GM23338 (cell line): ENCODE measurements around the gene ZNF100. TPM values are rescaled to one million over a fixed set of nuclear protein-coding genes. Genes with fewer than 3 reads are reported as not detected.

Experiments used
- ATAC-seq: fragments of 200-7000 bp; cut with Tn5 transposase; 3 replicates; pipeline ENCODE4 v1.9.1; 2020
- DNase-seq: peaks from one replicate; pipeline ENCODE4 v3.0.0-alpha.2; 2015; ENCODE audit warnings: low spot score
- H2AFZ ChIP-seq: fragments of 200-600 bp; sonication (generic); 2 replicates; pipeline ENCODE4 v1.8.0; 2016; ENCODE audit warnings: antibody characterized with exemption, mild to moderate bottlenecking, moderate library complexity
- H3F3A ChIP-seq: fragments of 200-600 bp; sonication (generic); replicated peaks from 2 replicates; pipeline ENCODE4 v1.8.0; 2017; ENCODE audit warnings: antibody characterized with exemption, mixed run types, low read depth
- H3K27ac ChIP-seq: fragments of 200-600 bp; sonication (generic); 2 replicates; pipeline ENCODE4 v1.6.1; 2016; ENCODE audit warnings: low read depth
- H3K27me3 ChIP-seq: fragments of 200-600 bp; sonication (generic); 2 replicates; pipeline ENCODE4 v1.8.0; 2016; ENCODE audit warnings: mild to moderate bottlenecking, mixed run types, moderate library complexity; ENCODE audit not compliant: insufficient read depth
- H3K36me3 ChIP-seq: fragments of 200-600 bp; sonication (generic); 2 replicates; pipeline ENCODE4 v1.8.0; 2016; ENCODE audit warnings: mild to moderate bottlenecking; ENCODE audit not compliant: insufficient read depth
- H3K4me1 ChIP-seq: fragments of 200-600 bp; sonication (generic); 2 replicates; pipeline ENCODE4 v1.8.0; 2016; ENCODE audit warnings: mild to moderate bottlenecking, moderate library complexity; ENCODE audit not compliant: insufficient read depth
- H3K4me2 ChIP-seq: fragments of 200-600 bp; sonication (generic); 2 replicates; pipeline ENCODE4 v1.7.1; 2017; ENCODE audit warnings: mixed run types
- H3K4me3 ChIP-seq: fragments of 200-600 bp; sonication (generic); 2 replicates; pipeline ENCODE4 v1.6.1; 2016; ENCODE audit warnings: mixed run types
- H3K79me2 ChIP-seq: fragments of 200-600 bp; sonication (generic); replicated peaks from 2 replicates; pipeline ENCODE4 v1.8.0; 2017; ENCODE audit warnings: mild to moderate bottlenecking; ENCODE audit not compliant: insufficient read depth
- H3K9me2 ChIP-seq: fragments of 200-600 bp; sonication (generic); 2 replicates; pipeline ENCODE4 v1.8.0; 2017; ENCODE audit not compliant: insufficient read depth
- H4K20me1 ChIP-seq: fragments of 200-600 bp; sonication (generic); replicated peaks from 2 replicates; pipeline ENCODE4 v1.8.0; 2017; ENCODE audit warnings: mild to moderate bottlenecking; ENCODE audit not compliant: insufficient read depth
- H3K27ac Mint-ChIP-seq: 2 replicates; pipeline ENCODE4 v1.8.0; 2020; ENCODE audit warnings: inconsistent platforms, mild to moderate bottlenecking, moderate library complexity, mixed read lengths
- H3K27me3 Mint-ChIP-seq: 3 replicates; pipeline ENCODE4 v1.8.0; 2022; ENCODE audit warnings: low read depth, mild to moderate bottlenecking, moderate library complexity, mixed read lengths, inconsistent platforms; ENCODE audit not compliant: insufficient read depth, poor library complexity
- H3K36me3 Mint-ChIP-seq: 3 replicates; pipeline ENCODE4 v1.8.0; 2021; ENCODE audit warnings: low read depth, mild to moderate bottlenecking, inconsistent platforms, moderate library complexity, mixed read lengths
- H3K4me1 Mint-ChIP-seq: 3 replicates; pipeline ENCODE4 v1.8.0; 2020; ENCODE audit warnings: mild to moderate bottlenecking, inconsistent platforms, mixed read lengths
- H3K4me3 Mint-ChIP-seq: 3 replicates; pipeline ENCODE4 v1.8.0; 2021; ENCODE audit warnings: moderate library complexity, mild to moderate bottlenecking, inconsistent platforms, mixed read lengths
- H3K9me3 Mint-ChIP-seq: 3 replicates; pipeline ENCODE4 v1.8.0; 2020; ENCODE audit warnings: moderate library complexity, mild to moderate bottlenecking, inconsistent platforms, mixed read lengths
- CREB1 ChIP-seq: fragments of 250-450 bp; sonication (Bioruptor Pico); IDR thresholded peaks from 2 replicates; pipeline ENCODE4 v1.5.0; 2020; ENCODE audit warnings: low read depth, mild to moderate bottlenecking, moderate library complexity
- CTCF ChIP-seq, 2 experiments: fragments of 200-600 bp in 1 of 2; sonication (generic) in 1 of 2; conservative IDR thresholded peaks; 2 replicates each; pipeline versions ENCODE4 v1.5.1 to v1.6.1; 2016 to 2017; ENCODE audit warnings: antibody characterized with exemption in 2 of 2, low read depth in 2 of 2, mild to moderate bottlenecking in 2 of 2, moderate library complexity in 1 of 2
- ETS1 ChIP-seq: IDR thresholded peaks from 2 replicates; pipeline ENCODE4 v1.6.1; 2016; ENCODE audit warnings: antibody characterized with exemption
- EZH2 ChIP-seq: fragments of 200-600 bp; sonication (generic); IDR thresholded peaks from one replicate; pipeline ENCODE4 v1.8.0; 2017; ENCODE audit warnings: antibody characterized with exemption, mild to moderate bottlenecking, low read depth; ENCODE audit not compliant: unreplicated experiment
- EZH2phosphoT487 ChIP-seq: fragments of 200-600 bp; sonication (generic); IDR thresholded peaks from one replicate; pipeline ENCODE4 v1.8.1; 2018; ENCODE audit warnings: antibody characterized with exemption; ENCODE audit not compliant: unreplicated experiment
- JUNB ChIP-seq: IDR thresholded peaks from one replicate; pipeline ENCODE4 v1.6.1; 2016; ENCODE audit warnings: antibody characterized with exemption; ENCODE audit not compliant: unreplicated experiment
- NANOG ChIP-seq: IDR thresholded peaks from 2 replicates; pipeline ENCODE4 v1.6.1; 2016; ENCODE audit warnings: antibody characterized with exemption, borderline replicate concordance
- POLR2AphosphoS5 ChIP-seq: IDR thresholded peaks from 2 replicates; pipeline ENCODE4 v1.6.1; 2016; ENCODE audit warnings: antibody characterized with exemption, low read depth
- REST ChIP-seq: IDR thresholded peaks from one replicate; pipeline ENCODE4 v1.6.1; 2018; ENCODE audit warnings: antibody characterized with exemption; ENCODE audit not compliant: unreplicated experiment
- STAT1 ChIP-seq: IDR thresholded peaks from one replicate; pipeline ENCODE4 v1.6.1; 2016; ENCODE audit warnings: antibody characterized with exemption; ENCODE audit not compliant: unreplicated experiment
- ZNF114 ChIP-seq: fragments of 250-450 bp; sonication (Bioruptor Pico); IDR thresholded peaks from 2 replicates; pipeline ENCODE4 v1.5.0; 2020; ENCODE audit warnings: mild to moderate bottlenecking, moderate library complexity
- ZNF331 ChIP-seq: fragments of 250-450 bp; sonication (Bioruptor Pico); IDR thresholded peaks from 2 replicates; pipeline ENCODE4 v1.5.0; 2020; ENCODE audit warnings: low read depth, mild to moderate bottlenecking, moderate library complexity
- ZNF462 ChIP-seq: fragments of 250-450 bp; sonication (Bioruptor Pico); IDR thresholded peaks from 2 replicates; pipeline ENCODE4 v1.5.0; 2020; ENCODE audit warnings: mild to moderate bottlenecking, moderate library complexity
- polyA plus RNA-seq: library from polyadenylated mRNA; unstranded; fragments of >200 nt; fragmentation: Nextera tagmentation; extraction: Ambion mirVana; gene quantifications from 2 replicates; pipeline ENCODE4 v1.2.1, GENCODE V29; 2016
- total RNA-seq: library from RNA; depleted of rRNA; stranded (reverse); fragments of >200 nt; shearing (Covaris generic); gene quantifications from 2 replicates; pipeline ENCODE4 v1.2.3, GENCODE V29; 2014

The ZNF100 gene
- total and polyA plus RNA-seq, 2 experiments from 2014 or later: 10.0 to 25.1 TPM

GRCh38 chr19:21749090-21749489 is 18.3 kb downstream of the ZNF100 start:
- no peak for DNase-seq
- TF ChIP-seq EZH2 (no peak), JUNB (no peak), ZNF462 (CRISPR knock-in tag) (no peak), CTCF (conservative IDR thresholded peaks at IDR 0.05; ENCODE audit: low read depth in 2 of 2) (no peak), EZH2phosphoT487 (no peak), STAT1 (no peak), CREB1 (CRISPR knock-in tag) (no peak), POLR2AphosphoS5 (no peak), ZNF114 (no peak), ETS1 (no peak), REST (no peak), ZNF331 (CRISPR knock-in tag) (no peak), NANOG (no peak)
- peaks cover 19% of the 10 kb centered on the region for H3K36me3 ChIP-seq
- H3K9me2 ChIP-seq: no peaks in the 10 kb centered on the region
- ATAC-seq: no peak
- no peak overlapping the region for H3K4me3 Mint-ChIP-seq
- H3K27me3 Mint-ChIP-seq: no peaks in the 10 kb centered on the region
- peaks cover 62% of the 10 kb centered on the region for H3K36me3 Mint-ChIP-seq
- H3K27ac ChIP-seq: no peak overlapping the region
- H2AFZ ChIP-seq: no peak overlapping the region
- H3K4me3 ChIP-seq: no peak overlapping the region
- H3K4me2 ChIP-seq: no peak overlapping the region
- H3K4me1 Mint-ChIP-seq: no peaks in the 10 kb centered on the region
- no peaks in the 10 kb centered on the region for H3K27me3 ChIP-seq
- no peaks in the 10 kb centered on the region; the same call in 2 of the 3 replicates for H3K9me3 Mint-ChIP-seq
- H3K79me2 ChIP-seq: peaks cover 73% of the 10 kb centered on the region
- peaks cover 4% of the 10 kb centered on the region; the same call in 1 of the 2 replicates for H4K20me1 ChIP-seq
- H3F3A ChIP-seq: no peaks in the 10 kb centered on the region
- H3K4me1 ChIP-seq: no peaks in the 10 kb centered on the region
- H3K27ac Mint-ChIP-seq: no peak overlapping the region
